Stimulated activated CD8-positive, alpha-beta memory T cell treated with anti-CD3 and anti-CD28 coated beads, Interleukin-15, amount 100 ng/mL, for 1 hour (primary cell): ENCODE data around the gene POLR2A.
"Not testable (repeated sequence)": the region's sequence is repeated elsewhere in the genome, so short reads cannot be mapped to it uniquely, and the experiment has no call there.

Experiments used
- DNase-seq: peaks from one replicate; pipeline ENCODE4 v3.0.0-alpha.2; 2020; ENCODE audit warnings: low read depth

POLR2A gene

GRCh38 chr17:7460850-7461660, 23.1 kb upstream of the POLR2A start:
- no peak for DNase-seq

DNA sequence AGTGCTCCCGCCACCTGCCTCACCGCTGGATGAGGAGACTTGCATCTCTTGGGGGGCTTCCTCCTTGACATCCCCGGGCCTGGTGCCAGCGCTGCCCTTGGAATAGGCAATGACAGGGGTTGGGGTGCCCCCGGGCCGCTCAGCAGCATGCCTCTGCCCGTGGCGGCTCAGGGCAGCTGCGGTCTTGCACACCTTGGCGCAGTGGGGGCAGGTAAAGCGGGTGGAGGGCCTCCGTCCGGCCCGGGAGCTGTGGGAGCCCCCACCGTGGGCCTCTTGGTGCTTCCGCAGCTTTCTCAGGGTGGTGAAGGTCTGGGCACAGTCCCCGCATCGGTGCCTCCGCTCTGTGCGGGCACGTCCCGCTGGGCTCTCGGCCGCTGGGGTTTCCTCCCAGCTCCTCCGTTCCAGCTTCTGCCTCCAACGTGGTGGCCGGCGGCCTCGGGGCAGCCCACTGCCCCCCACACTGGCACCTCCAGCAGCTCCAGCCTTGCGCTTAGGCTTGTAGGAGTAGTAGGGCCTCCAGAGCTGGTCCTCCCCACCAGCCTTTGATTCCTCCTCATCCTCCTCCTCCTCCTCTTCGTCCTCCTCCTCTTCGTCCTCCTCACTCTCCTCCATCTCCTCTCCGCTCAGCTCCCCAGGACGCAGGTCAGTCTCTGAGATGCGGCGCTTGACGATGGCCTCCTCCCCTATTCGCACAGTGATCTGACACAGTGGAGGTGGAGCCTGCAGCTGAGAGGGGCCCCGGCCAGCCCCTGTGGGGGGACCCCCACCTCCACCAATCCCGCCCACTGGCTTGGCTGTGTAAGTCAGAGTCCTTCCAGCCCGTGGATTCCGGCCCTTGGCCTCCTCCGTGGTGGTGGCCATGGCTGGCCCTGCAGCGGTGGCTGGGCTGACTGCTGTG, 21.4 kb upstream of the POLR2A start:
- DNase-seq = no peak

- DNase-seq = no peak
These were observed 20.8 kb upstream of the POLR2A start for GRCh38 chr17:7463372-7463846.

- no peak for DNase-seq
These were observed 20.1 kb upstream of the POLR2A start for GRCh38 chr17:7464081-7464480.

GRCh38 chr17:7465597-7466275, 18.4 kb upstream of the POLR2A start:
- no peak for DNase-seq

GRCh38 chr17:7466318-7466638, 17.9 kb upstream of the POLR2A start:
- no peak for DNase-seq

- no peak for DNase-seq
These were observed 17.4 kb upstream of the POLR2A start for GRCh38 chr17:7466639-7467341.

GRCh38 chr17:7467498-7467897, 16.7 kb upstream of the POLR2A start:
- DNase-seq = no peak

DNA sequence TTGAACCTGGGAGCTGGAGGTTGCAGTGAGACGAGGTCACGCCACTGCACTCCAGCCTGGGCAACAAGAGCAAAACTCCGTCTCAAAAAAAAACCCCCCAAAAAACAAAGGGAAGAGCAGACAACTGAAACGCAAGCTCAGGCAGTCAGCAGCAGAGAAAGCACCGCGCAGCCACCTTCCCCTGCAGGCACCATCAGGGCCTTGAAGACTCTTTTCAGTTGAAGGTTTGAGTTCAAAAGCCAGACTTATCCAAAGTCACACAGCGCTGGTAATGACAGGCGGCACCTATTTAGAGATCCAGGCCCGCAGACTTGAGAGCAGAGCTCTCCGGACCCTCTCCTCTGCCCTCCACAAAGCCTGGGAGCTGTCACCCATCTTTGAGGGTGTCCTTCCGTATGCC, 15.9 kb upstream of the POLR2A start:
- DNase-seq = no peak

- DNase-seq = no peak
These were observed 15.3 kb upstream of the POLR2A start for GRCh38 chr17:7468804-7469389.

DNA sequence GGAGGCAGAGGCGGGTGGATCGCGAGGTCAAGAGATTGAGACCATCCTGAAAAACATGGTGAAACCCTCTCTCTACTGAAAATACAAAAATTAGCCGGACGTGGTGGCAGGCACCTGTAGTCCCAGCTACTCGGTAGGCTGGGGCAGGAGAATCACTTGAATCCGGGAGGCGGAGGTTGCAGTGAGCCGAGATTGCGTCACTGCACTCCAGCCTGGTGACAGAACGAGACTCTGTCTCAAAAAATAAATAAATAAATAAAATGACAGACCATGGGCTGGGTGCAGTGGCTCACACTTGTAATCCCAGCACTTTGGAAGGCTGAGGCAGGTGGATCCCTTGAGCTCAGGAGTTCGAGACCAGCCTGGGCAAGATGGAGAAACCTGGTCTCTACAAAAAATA, 14.3 kb upstream of the POLR2A start:
- DNase-seq = not testable (repeated sequence)

GRCh38 chr17:7470457-7470973, 13.7 kb upstream of the POLR2A start:
- DNase-seq = not testable (repeated sequence)

DNA sequence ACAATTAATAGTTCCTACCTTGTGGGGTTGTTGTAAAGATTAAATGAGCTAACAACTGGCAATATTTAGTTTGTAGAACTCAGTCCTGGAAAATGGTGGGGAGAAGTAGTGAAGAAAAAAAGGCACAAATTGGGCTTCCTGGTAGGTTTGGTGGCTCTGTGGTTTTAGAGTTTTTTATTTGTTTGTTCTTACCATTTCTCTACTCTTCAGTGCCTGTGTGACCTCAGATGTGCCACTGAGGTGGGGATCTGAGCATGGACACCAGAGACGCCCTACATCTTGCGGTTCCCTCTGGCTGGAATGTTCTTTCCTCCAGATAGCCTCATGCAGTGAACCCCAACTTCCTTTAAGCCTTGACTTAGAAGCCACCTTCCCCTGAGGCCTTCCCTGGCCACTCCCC, 12.4 kb upstream of the POLR2A start:
- no peak for DNase-seq

DNA sequence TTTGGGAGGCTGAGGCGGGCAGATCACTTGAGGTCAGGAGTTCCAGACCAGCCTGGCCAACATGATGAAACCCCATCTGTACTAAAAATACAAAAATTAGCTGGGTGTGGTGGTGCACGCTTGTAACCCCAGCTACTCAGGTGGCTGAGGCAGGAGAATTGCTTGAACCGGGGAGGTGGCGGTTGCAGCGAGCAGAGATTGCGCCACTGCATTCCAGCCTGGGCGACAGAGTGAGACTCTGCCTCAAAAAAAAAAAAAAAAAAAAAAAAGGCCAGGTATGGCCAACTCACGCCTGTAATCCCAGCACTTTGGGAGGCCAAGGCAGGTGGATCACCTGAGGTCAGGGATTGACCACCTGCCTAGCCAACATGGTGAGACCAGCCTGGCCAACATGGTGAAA, 9.4 kb upstream of the POLR2A start:
- DNase-seq = not testable (repeated sequence)

GRCh38 chr17:7475764-7476422, 8.3 kb upstream of the POLR2A start:
- no peak for DNase-seq

DNA sequence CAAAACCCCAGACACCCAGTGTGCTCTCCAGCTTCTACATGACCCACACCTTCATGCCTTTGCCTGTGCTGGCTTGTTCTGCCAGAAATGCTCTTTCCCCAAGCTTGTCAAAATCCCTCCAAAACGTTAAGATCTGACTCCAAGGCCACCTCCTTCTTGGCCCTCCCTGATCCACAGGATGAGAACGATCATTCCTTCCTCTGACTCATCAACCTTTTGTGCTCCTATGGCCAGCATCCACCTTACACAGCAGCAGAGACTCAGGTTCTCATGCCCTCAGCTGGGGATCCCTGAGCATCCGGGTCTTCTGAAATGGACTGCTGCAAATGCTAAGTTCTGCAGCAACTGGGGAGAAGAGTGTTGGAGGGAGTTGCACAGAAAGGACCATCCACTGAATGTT, 7.7 kb upstream of the POLR2A start:
- no peak for DNase-seq

GRCh38 chr17:7476951-7477350, 7.2 kb upstream of the POLR2A start:
- no peak for DNase-seq

- DNase-seq = no peak
These were observed 6.5 kb upstream of the POLR2A start for GRCh38 chr17:7477392-7478275.

GRCh38 chr17:7478276-7479212, 5.6 kb upstream of the POLR2A start:
- DNase-seq = peak; percentile 40
